ENCODE data around the gene BCAT1.

BCAT1 gene

GRCh38 chr12:24770821-24771220, 178.1 kb downstream of the BCAT1 start:
- Histone ChIP-seq H2AFZ (ENCODE audit: low read length) (no peak overlapping the region), H3K9me3 (replicated peaks in 1 of 2; ENCODE audit: control insufficient read depth in 2 of 2, insufficient read depth in 1 of 2, low read depth in 1 of 2, low read length in 2 of 2) (peaks cover 0 to 15% of the 10 kb centered on the region in 2 donors), H3K27ac (replicated peaks; ENCODE audit: low read length) (no peak overlapping the region), H3K23ac (ENCODE audit: low read depth, low read length, poor library complexity) (no peak overlapping the region), H2BK12ac (ENCODE audit: low read length) (no peak overlapping the region), H3K36me3 (replicated peaks in 1 of 2; ENCODE audit: control insufficient read depth in 2 of 2, insufficient read depth in 2 of 2, low read length in 2 of 2) (no peaks in the 10 kb centered on the region), H4K91ac (ENCODE audit: low read depth, low read length, poor library complexity) (no peak overlapping the region), H2BK15ac (ENCODE audit: low read length) (no peak overlapping the region), H3K79me1 (ENCODE audit: low read depth, low read length) (no peaks in the 10 kb centered on the region), H3K4me3 (ENCODE audit: low read length in 2 of 2) (no peak overlapping the region), H2BK120ac (ENCODE audit: low read depth, low read length) (no peak overlapping the region), H4K8ac (ENCODE audit: low read depth, low read length) (no peak overlapping the region), H3K9ac (ENCODE audit: low read depth, low read length, poor library complexity) (no peak overlapping the region), H3K4me2 (ENCODE audit: insufficient read depth, low read length, poor library complexity, severe bottlenecking) (no peak overlapping the region), H3K14ac (ENCODE audit: low read length) (no peak overlapping the region), H3K4me1 (ENCODE audit: control insufficient read depth in 2 of 2, insufficient read depth in 1 of 2, low read depth in 1 of 2, low read length in 2 of 2) (peaks cover 0 to 6% of the 10 kb centered on the region in 2 donors), H2AK5ac (ENCODE audit: low read depth, low read length) (no peak overlapping the region), H3K4ac (ENCODE audit: low read length) (no peak overlapping the region), H2BK5ac (ENCODE audit: low read length) (no peak overlapping the region), H3K27me3 (ENCODE audit: control insufficient read depth in 3 of 3, insufficient read depth in 3 of 3, low read depth in 1 of 3, low read length in 3 of 3) (no peaks in the 10 kb centered on the region), H3K18ac (ENCODE audit: low read length) (no peak overlapping the region)
- no peak for DNase-seq (ENCODE audit: low spot score)
- WGBS, 2 donors (ENCODE audit: extremely low coverage in 2 of 2, insufficient read length in 2 of 2, insufficient replicate concordance in 1 of 2), result no CpG with 5 or more reads among the region's 4 CpGs

DNA sequence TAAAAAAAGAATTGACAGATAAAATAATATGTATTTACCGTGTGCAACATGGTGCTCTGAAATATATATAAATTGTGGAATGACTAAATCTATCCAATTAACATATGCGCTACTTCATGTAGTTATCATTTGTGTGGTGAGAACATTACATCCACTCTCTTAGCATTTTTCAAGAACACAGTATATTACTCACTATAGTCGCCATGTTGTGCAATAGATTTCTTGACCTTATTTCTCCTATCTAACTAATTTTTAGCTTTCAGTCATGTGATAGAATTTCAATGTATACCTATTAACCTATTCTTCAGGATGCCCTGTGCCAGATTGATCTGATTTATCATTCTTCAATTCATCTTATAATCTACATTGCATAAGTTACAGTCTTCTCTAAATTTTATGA, 178.6 kb downstream of the BCAT1 start:
- Histone ChIP-seq H2BK15ac (ENCODE audit: low read length) (no peak overlapping the region), H3K27me3 (ENCODE audit: control insufficient read depth in 3 of 3, insufficient read depth in 3 of 3, low read depth in 1 of 3, low read length in 3 of 3) (no peaks in the 10 kb centered on the region), H3K36me3 (replicated peaks in 1 of 2; ENCODE audit: control insufficient read depth in 2 of 2, insufficient read depth in 2 of 2, low read length in 2 of 2) (no peaks in the 10 kb centered on the region), H3K4ac (ENCODE audit: low read length) (no peak overlapping the region), H3K14ac (ENCODE audit: low read length) (no peak overlapping the region), H4K8ac (ENCODE audit: low read depth, low read length) (no peak overlapping the region), H3K4me2 (ENCODE audit: insufficient read depth, low read length, poor library complexity, severe bottlenecking) (no peak overlapping the region), H3K9ac (ENCODE audit: low read depth, low read length, poor library complexity) (no peak overlapping the region), H2AFZ (ENCODE audit: low read length) (no peak overlapping the region), H3K18ac (ENCODE audit: low read length) (no peak overlapping the region), H2BK120ac (ENCODE audit: low read depth, low read length) (no peak overlapping the region), H2BK5ac (ENCODE audit: low read length) (no peak overlapping the region), H4K91ac (ENCODE audit: low read depth, low read length, poor library complexity) (no peak overlapping the region), H2AK5ac (ENCODE audit: low read depth, low read length) (no peak overlapping the region), H2BK12ac (ENCODE audit: low read length) (no peak overlapping the region), H3K23ac (ENCODE audit: low read depth, low read length, poor library complexity) (no peak overlapping the region), H3K79me1 (ENCODE audit: low read depth, low read length) (no peaks in the 10 kb centered on the region), H3K4me3 (ENCODE audit: low read length in 2 of 2) (no peak overlapping the region), H3K4me1 (ENCODE audit: control insufficient read depth in 2 of 2, insufficient read depth in 1 of 2, low read depth in 1 of 2, low read length in 2 of 2) (peaks cover 0 to 6% of the 10 kb centered on the region in 2 donors), H3K9me3 (replicated peaks in 1 of 2; ENCODE audit: control insufficient read depth in 2 of 2, insufficient read depth in 1 of 2, low read depth in 1 of 2, low read length in 2 of 2) (peaks cover 0 to 12% of the 10 kb centered on the region in 2 donors), H3K27ac (replicated peaks; ENCODE audit: low read length) (no peak overlapping the region)
- no peak for DNase-seq (ENCODE audit: low spot score)
- WGBS, 2 donors (ENCODE audit: extremely low coverage in 2 of 2, insufficient read length in 2 of 2, insufficient replicate concordance in 1 of 2), result no CpG with 5 or more reads among the region's 3 CpGs

GRCh38 chr12:24769682-24770081, 179.2 kb downstream of the BCAT1 start:
- Histone ChIP-seq H3K4me1 (ENCODE audit: control insufficient read depth in 2 of 2, insufficient read depth in 1 of 2, low read depth in 1 of 2, low read length in 2 of 2) (peaks cover 0 to under 1% of the 10 kb centered on the region in 2 donors), H2BK120ac (ENCODE audit: low read depth, low read length) (no peak overlapping the region), H3K9ac (ENCODE audit: low read depth, low read length, poor library complexity) (no peak overlapping the region), H2BK12ac (ENCODE audit: low read length) (no peak overlapping the region), H2AFZ (ENCODE audit: low read length) (no peak overlapping the region), H3K27me3 (ENCODE audit: control insufficient read depth in 3 of 3, insufficient read depth in 3 of 3, low read depth in 1 of 3, low read length in 3 of 3) (no peaks in the 10 kb centered on the region), H3K18ac (ENCODE audit: low read length) (no peak overlapping the region), H3K4me3 (ENCODE audit: low read length in 2 of 2) (no peak overlapping the region), H3K23ac (ENCODE audit: low read depth, low read length, poor library complexity) (no peak overlapping the region), H2BK15ac (ENCODE audit: low read length) (no peak overlapping the region), H2BK5ac (ENCODE audit: low read length) (no peak overlapping the region), H3K4me2 (ENCODE audit: insufficient read depth, low read length, poor library complexity, severe bottlenecking) (no peak overlapping the region), H3K14ac (ENCODE audit: low read length) (no peak overlapping the region), H3K36me3 (replicated peaks in 1 of 2; ENCODE audit: control insufficient read depth in 2 of 2, insufficient read depth in 2 of 2, low read length in 2 of 2) (no peaks in the 10 kb centered on the region), H3K9me3 (replicated peaks in 1 of 2; ENCODE audit: control insufficient read depth in 2 of 2, insufficient read depth in 1 of 2, low read depth in 1 of 2, low read length in 2 of 2) (peaks cover 0 to 12% of the 10 kb centered on the region in 2 donors), H4K91ac (ENCODE audit: low read depth, low read length, poor library complexity) (no peak overlapping the region), H4K8ac (ENCODE audit: low read depth, low read length) (no peak overlapping the region), H2AK5ac (ENCODE audit: low read depth, low read length) (no peak overlapping the region), H3K79me1 (ENCODE audit: low read depth, low read length) (no peaks in the 10 kb centered on the region), H3K27ac (replicated peaks; ENCODE audit: low read length) (no peak overlapping the region), H3K4ac (ENCODE audit: low read length) (no peak overlapping the region)
- no peak for DNase-seq (ENCODE audit: low spot score)
- no CpG with 5 or more reads among the region's 3 CpGs for WGBS, 2 donors (ENCODE audit: extremely low coverage in 2 of 2, insufficient read length in 2 of 2, insufficient replicate concordance in 1 of 2)

DNA sequence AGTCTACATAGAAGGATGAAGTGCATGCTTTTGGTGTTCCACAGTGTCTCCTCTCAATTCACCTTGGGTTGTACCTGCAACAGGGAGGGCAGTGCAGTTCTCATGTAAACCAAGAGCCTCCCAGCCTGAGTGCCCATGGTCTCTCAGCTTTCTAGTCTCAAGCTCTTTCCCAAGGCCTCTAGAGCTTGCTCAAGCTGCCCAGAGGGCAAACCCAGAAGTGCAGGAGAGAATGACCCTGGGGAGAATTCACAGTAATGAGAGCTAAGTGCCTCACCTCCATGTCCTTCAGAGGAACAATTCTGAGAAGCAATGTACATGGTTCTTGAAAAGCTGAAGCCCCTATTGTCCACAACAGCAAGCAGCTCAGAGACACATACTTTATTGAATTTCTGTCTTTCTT, 180.5 kb downstream of the BCAT1 start:
- Histone ChIP-seq H3K27ac (replicated peaks; ENCODE audit: low read length) (no peak overlapping the region), H3K36me3 (replicated peaks in 1 of 2; ENCODE audit: control insufficient read depth in 2 of 2, insufficient read depth in 2 of 2, low read length in 2 of 2) (peaks cover 0 to 2% of the 10 kb centered on the region in 2 donors), H3K4me3 (ENCODE audit: low read length in 2 of 2) (no peak overlapping the region), H3K23ac (ENCODE audit: low read depth, low read length, poor library complexity) (no peak overlapping the region), H3K4ac (ENCODE audit: low read length) (no peak overlapping the region), H4K8ac (ENCODE audit: low read depth, low read length) (no peak overlapping the region), H3K9ac (ENCODE audit: low read depth, low read length, poor library complexity) (no peak overlapping the region), H3K79me1 (ENCODE audit: low read depth, low read length) (no peaks in the 10 kb centered on the region), H2AK5ac (ENCODE audit: low read depth, low read length) (no peak overlapping the region), H3K9me3 (replicated peaks in 1 of 2; ENCODE audit: control insufficient read depth in 2 of 2, insufficient read depth in 1 of 2, low read depth in 1 of 2, low read length in 2 of 2) (peaks cover 0 to 12% of the 10 kb centered on the region in 2 donors), H3K4me2 (ENCODE audit: insufficient read depth, low read length, poor library complexity, severe bottlenecking) (no peak overlapping the region), H2BK15ac (ENCODE audit: low read length) (no peak overlapping the region), H3K4me1 (ENCODE audit: control insufficient read depth in 2 of 2, insufficient read depth in 1 of 2, low read depth in 1 of 2, low read length in 2 of 2) (no peaks in the 10 kb centered on the region), H2AFZ (ENCODE audit: low read length) (no peak overlapping the region), H2BK120ac (ENCODE audit: low read depth, low read length) (no peak overlapping the region), H4K91ac (ENCODE audit: low read depth, low read length, poor library complexity) (no peak overlapping the region), H2BK5ac (ENCODE audit: low read length) (no peak overlapping the region), H3K18ac (ENCODE audit: low read length) (no peak overlapping the region), H2BK12ac (ENCODE audit: low read length) (no peak overlapping the region), H3K27me3 (ENCODE audit: control insufficient read depth in 3 of 3, insufficient read depth in 3 of 3, low read depth in 1 of 3, low read length in 3 of 3) (no peaks in the 10 kb centered on the region), H3K14ac (ENCODE audit: low read length) (no peak overlapping the region)
- DNase-seq (ENCODE audit: low spot score), result no peak

All from neuronal stem cell (in vitro differentiated cells).